Hypothalamus (tissue), 51 donors: ENCODE measurements around the gene PBRM1.

Experiments
- DNase-seq, 51 donors: peaks; one replicate each; lab custom pipeline; 2025; lab: John Stamatoyannopoulos, UW

Gene PBRM1

GRCh38 chr3:52596658-52597265 lies 89.0 kb downstream of the PBRM1 start:
- peak in 49 of 51 donors; percentile 4 to 91 (median 63) for DNase-seq

GRCh38 chr3:52593103-52593502 lies 92.6 kb downstream of the PBRM1 start:
- peak in 14 of 51 donors; percentile 1 to 35 (median 13) for DNase-seq

- DNase-seq, result no peak
These were observed 111.4 kb downstream of the PBRM1 start for GRCh38 chr3:52574056-52574965.

- DNase-seq, result no peak
These were observed 113.5 kb downstream of the PBRM1 start for GRCh38 chr3:52572221-52572620.

GRCh38 chr3:52570076-52570475 lies 115.6 kb downstream of the PBRM1 start:
- no peak for DNase-seq

- no peak for DNase-seq
These were observed 117.6 kb downstream of the PBRM1 start for GRCh38 chr3:52568069-52568468.

- no peak for DNase-seq
These were observed 121.7 kb downstream of the PBRM1 start for GRCh38 chr3:52563984-52564383.

- DNase-seq, result no peak
These were observed 124.5 kb downstream of the PBRM1 start for GRCh38 chr3:52561028-52561747.

- DNase-seq, result no peak
These were observed 127.3 kb downstream of the PBRM1 start for GRCh38 chr3:52558436-52558835.

- DNase-seq, result peak in 3 of 51 donors; percentile 3 to 65 (median 8)
These were observed 128.4 kb downstream of the PBRM1 start for GRCh38 chr3:52557011-52557960.

GRCh38 chr3:52555056-52555455 lies 130.7 kb downstream of the PBRM1 start:
- DNase-seq, result no peak

- no peak for DNase-seq
These were observed 131.5 kb downstream of the PBRM1 start for GRCh38 chr3:52554026-52554755.

GRCh38 chr3:52552089-52552488 lies 133.6 kb downstream of the PBRM1 start:
- DNase-seq, result no peak

GRCh38 chr3:52551118-52551517 lies 134.6 kb downstream of the PBRM1 start:
- DNase-seq, result no peak

GRCh38 chr3:52547143-52547542 lies 138.6 kb downstream of the PBRM1 start:
- DNase-seq, result no peak

- no peak for DNase-seq
These were observed 139.4 kb downstream of the PBRM1 start for GRCh38 chr3:52546111-52546901.

GRCh38 chr3:52544937-52545336 lies 140.8 kb downstream of the PBRM1 start:
- no peak for DNase-seq

GRCh38 chr3:52541050-52541449 lies 144.7 kb downstream of the PBRM1 start:
- DNase-seq, result no peak
